Measurements from ENCODE around the gene PPP1CB.
"Not testable (repeated sequence)": the region's sequence is repeated elsewhere in the genome, so short reads cannot be mapped to it uniquely, and the experiment has no call there.

The PPP1CB gene

DNA sequence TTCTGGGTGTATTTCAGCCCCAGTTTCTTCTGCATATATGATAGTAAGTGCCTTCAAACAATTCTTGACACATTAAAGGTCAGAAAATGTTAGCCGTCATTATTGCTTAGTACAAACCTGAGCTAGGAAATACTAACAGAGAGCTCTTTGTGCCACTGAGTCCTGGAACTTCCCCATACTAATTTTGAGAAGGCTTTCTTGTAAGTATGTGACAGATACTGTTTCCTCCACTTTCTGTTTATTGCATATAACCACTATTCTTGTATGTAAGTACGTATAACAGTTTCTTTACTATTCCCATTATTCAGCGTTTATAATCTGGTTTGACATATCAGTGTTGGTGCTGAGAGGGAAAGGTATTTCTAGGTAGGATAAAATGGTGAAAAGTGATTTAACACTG, 9.8 kb downstream of the PPP1CB start:
- DNase-seq (ENCODE audit: insufficient read length) (no peak), FAIRE-seq (no peak)
- no peak for TF ChIP-seq TAF1 (IDR thresholded peaks at IDR 0.05; ENCODE audit: borderline replicate concordance, low read depth, low read length)
- TF ChIP-seq POLR2AphosphoS5 (IDR thresholded peaks at IDR 0.05; ENCODE audit: low read depth, low read length) = no peak
- TF ChIP-seq POLR2A (IDR thresholded peaks at IDR 0.05; ENCODE audit: low read depth, low read length) = no peak

DNA sequence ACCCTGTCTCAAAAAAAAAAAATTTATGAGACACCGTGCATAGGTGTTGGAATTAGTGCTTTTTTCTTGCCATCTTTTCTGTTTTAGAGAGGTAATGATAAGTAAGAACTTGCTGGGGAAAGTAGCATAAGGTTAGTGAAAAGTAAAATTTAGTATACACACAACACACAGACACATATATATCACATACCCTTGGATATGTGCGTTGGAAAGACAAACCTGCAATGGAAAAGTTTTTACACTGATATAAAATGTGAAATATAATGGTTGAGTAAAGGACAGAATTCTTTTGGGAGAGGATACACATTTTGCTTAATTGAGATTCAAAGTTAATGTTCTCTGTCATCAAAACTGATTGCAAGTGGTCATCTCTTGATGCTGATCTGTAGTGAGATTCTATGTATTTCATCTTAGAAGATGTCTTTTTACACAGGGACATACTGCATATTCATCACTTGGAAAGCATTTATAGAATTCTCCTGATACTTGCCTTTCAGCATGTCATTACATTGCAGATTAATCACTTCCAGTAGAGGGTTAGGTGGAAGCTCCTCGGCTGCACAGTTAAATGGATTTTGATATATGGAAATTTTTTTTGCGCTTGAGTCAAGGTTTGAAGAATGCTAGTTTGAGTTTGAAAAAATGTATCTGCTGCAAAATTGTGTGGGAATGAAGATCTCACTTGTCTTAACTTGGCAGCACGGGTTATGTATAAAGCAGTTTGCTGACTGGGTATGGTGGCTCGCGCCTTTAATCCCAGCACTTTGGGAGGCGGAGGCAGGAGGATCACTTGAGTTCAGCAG, 13.5 kb downstream of the PPP1CB start:
- FAIRE-seq = no peak
- TF ChIP-seq POLR2A (IDR thresholded peaks at IDR 0.05; ENCODE audit: low read depth, low read length) (no peak), POLR2AphosphoS5 (IDR thresholded peaks at IDR 0.05; ENCODE audit: low read depth, low read length) (no peak), TAF1 (IDR thresholded peaks at IDR 0.05; ENCODE audit: borderline replicate concordance, low read depth, low read length) (no peak)
- DNase-seq (ENCODE audit: insufficient read length) = no peak

DNA sequence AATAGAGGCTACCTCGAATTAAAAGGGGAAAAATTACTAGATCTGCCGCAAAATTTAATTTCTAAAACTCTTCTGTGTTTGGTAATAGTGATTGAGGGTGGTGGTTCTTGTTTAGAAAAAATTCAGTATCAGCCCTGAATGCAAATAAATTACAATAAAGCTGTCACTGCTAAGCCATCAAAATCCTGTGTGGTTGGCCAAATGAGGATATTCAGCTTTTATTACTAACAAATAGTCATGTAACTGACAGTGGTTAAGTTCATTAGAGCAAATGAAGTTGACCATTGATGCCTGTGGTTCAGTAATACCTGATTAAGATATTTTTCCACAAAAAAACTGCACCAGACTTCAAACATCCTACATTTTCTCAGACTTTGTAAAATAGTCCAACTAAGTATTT, 14.4 kb downstream of the PPP1CB start:
- TF ChIP-seq POLR2A (IDR thresholded peaks at IDR 0.05; ENCODE audit: low read depth, low read length) = no peak
- no peak for TF ChIP-seq POLR2AphosphoS5 (IDR thresholded peaks at IDR 0.05; ENCODE audit: low read depth, low read length)
- no peak for TF ChIP-seq TAF1 (IDR thresholded peaks at IDR 0.05; ENCODE audit: borderline replicate concordance, low read depth, low read length)
- FAIRE-seq = no peak
- DNase-seq (ENCODE audit: insufficient read length) = no peak

DNA sequence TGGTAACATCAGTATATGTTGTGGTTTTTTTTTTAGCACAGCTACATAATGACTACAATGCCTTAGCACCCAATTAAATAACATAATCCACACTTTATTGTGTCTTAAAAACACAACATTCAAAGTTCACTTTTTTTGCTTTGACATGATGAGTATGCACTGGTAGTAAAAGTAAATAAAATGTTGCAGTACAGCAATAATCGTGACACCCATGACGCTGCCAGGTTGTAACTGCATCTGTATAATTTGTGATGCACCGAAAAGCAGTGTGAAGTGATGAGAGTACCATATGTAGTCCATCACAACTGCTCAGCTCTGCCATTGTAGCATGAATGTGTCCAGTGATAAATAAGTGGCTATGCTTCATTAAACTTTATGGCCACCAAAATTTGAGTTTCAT, 15.7 kb downstream of the PPP1CB start:
- no peak for TF ChIP-seq TAF1 (IDR thresholded peaks at IDR 0.05; ENCODE audit: borderline replicate concordance, low read depth, low read length)
- no peak for TF ChIP-seq POLR2AphosphoS5 (IDR thresholded peaks at IDR 0.05; ENCODE audit: low read depth, low read length)
- TF ChIP-seq POLR2A (IDR thresholded peaks at IDR 0.05; ENCODE audit: low read depth, low read length) = no peak
- FAIRE-seq (no peak), DNase-seq (ENCODE audit: insufficient read length) (no peak)

DNA sequence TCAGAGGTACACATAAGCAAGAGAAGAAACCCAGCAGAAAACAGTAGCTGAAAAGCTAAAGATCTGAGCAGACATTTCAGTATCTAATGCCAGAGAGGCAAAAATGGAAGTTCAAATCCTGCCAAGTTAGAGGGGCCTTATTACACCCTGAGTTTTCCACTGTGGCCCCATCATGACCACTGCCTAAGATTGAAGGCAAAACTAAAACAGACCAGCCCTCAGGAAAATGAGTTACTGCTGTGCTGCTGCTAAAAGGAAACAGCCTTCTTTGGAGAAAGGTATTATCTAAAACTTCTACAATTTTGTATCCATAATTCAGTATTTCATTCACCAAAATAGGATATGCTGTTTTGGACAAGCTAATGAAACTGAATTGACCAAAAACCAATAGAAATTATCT, 16.8 kb downstream of the PPP1CB start:
- TF ChIP-seq POLR2A (IDR thresholded peaks at IDR 0.05; ENCODE audit: low read depth, low read length) (no peak), TAF1 (IDR thresholded peaks at IDR 0.05; ENCODE audit: borderline replicate concordance, low read depth, low read length) (no peak), POLR2AphosphoS5 (IDR thresholded peaks at IDR 0.05; ENCODE audit: low read depth, low read length) (no peak)
- DNase-seq (ENCODE audit: insufficient read length) (no peak), FAIRE-seq (no peak)

DNA sequence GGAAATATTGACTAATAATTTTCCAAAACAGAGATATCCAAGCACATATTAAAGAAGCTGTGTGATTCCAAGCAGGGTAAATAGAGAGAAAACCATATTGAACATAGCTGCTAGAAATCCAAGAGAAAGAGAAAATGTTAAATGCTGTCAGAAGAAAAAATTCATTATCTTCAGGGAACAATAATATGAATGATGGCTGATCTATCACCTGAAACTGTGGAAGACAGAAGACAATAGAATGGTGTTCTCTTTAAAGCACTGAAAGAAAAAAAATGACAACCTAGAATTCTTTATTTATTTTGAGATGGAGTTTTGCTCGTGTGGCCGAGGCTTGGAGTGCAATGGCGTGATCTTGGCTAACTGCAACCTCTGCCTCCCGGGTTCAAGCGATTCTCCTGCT, 17.3 kb downstream of the PPP1CB start:
- TF ChIP-seq TAF1 (IDR thresholded peaks at IDR 0.05; ENCODE audit: borderline replicate concordance, low read depth, low read length) (no peak), POLR2A (IDR thresholded peaks at IDR 0.05; ENCODE audit: low read depth, low read length) (no peak), POLR2AphosphoS5 (IDR thresholded peaks at IDR 0.05; ENCODE audit: low read depth, low read length) (no peak)
- no peak for DNase-seq (ENCODE audit: insufficient read length)
- FAIRE-seq = no peak

DNA sequence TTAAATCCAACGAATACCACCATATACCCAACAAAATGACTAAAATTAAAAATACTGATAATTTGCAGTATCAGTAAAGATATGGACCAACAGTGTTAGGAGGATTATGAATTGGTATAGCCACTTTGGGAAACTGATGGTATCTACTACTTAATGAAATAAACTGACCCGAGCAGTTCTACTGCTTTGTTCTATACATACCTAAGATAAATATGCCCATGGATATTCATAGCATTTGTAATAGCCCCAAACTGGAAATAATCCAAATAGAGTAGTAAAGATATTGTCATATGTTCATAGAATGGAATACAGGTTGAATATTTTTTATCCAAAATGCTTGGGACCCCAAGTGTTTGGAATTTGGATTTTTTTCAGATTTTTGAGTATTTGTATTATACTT, 20.7 kb downstream of the PPP1CB start:
- FAIRE-seq (no peak), DNase-seq (ENCODE audit: insufficient read length) (no peak)
- TF ChIP-seq POLR2AphosphoS5 (IDR thresholded peaks at IDR 0.05; ENCODE audit: low read depth, low read length) (no peak), POLR2A (IDR thresholded peaks at IDR 0.05; ENCODE audit: low read depth, low read length) (no peak), TAF1 (IDR thresholded peaks at IDR 0.05; ENCODE audit: borderline replicate concordance, low read depth, low read length) (no peak)

DNA sequence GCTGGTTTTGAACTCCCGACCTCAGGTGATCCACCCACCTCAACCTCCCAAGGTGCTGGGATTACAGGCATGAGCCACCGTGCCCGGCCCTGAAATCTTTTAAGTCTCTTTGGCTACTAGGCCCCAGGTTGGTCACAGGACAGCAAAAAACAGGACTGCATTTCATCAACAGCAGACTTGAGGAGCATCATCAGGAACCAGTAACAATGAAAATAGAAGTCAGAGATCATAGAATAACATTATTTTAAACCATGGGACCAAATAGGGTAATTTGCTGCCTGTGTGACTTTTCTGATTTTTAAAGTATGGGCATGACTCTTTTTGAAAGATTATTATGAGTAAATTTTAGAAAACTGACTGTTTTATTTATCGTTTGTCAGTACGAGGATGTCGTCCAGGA, 24.8 kb downstream of the PPP1CB start:
- no peak for TF ChIP-seq POLR2AphosphoS5 (IDR thresholded peaks at IDR 0.05; ENCODE audit: low read depth, low read length)
- no peak for TF ChIP-seq TAF1 (IDR thresholded peaks at IDR 0.05; ENCODE audit: borderline replicate concordance, low read depth, low read length)
- no peak for TF ChIP-seq POLR2A (IDR thresholded peaks at IDR 0.05; ENCODE audit: low read depth, low read length)
- DNase-seq (ENCODE audit: insufficient read length) = no peak
- FAIRE-seq = no peak

DNA sequence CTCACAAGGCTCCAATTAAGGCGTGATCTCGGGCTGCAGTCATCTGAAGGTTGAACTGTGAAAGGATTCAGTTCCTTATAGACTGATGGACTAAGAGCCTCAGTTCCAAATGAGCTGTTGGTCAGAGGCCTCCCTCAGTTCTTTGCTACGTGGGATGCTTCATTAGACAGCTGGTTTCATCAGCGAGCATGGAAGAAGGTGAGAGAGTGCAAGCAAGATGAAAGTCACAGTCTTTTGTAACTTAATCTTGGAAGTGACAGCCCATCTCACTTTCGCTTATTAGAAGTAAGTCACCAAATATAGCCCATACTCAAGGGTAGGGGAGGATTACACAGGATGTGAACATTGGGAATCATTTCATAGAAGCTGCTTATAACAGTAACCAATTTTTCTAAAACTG, 26.8 kb downstream of the PPP1CB start:
- TF ChIP-seq TAF1 (IDR thresholded peaks at IDR 0.05; ENCODE audit: borderline replicate concordance, low read depth, low read length) (no peak), POLR2A (IDR thresholded peaks at IDR 0.05; ENCODE audit: low read depth, low read length) (no peak), POLR2AphosphoS5 (IDR thresholded peaks at IDR 0.05; ENCODE audit: low read depth, low read length) (no peak)
- no peak for DNase-seq (ENCODE audit: insufficient read length)
- FAIRE-seq = no peak

DNA sequence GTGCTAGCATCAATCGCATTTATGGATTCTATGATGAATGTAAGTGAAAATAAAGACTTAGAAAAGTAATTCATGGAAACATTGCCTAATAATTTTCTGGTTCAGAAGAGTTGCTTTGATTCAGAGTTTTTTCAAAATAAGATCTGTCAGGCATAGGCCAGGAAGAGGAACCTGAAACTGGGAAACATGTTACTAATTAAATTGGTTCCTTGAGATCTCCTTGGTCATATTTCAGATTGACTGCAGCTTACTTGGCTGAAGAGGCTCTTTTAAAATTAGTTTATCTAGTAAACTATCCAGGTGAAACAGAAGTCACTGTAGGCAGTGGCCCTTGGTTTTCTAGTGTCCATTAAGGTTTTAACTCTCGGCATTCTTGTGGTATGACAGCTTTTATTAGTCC, 27.4 kb downstream of the PPP1CB start:
- DNase-seq (ENCODE audit: insufficient read length) = no peak
- FAIRE-seq = no peak
- no peak for TF ChIP-seq POLR2AphosphoS5 (IDR thresholded peaks at IDR 0.05; ENCODE audit: low read depth, low read length)
- TF ChIP-seq TAF1 (IDR thresholded peaks at IDR 0.05; ENCODE audit: borderline replicate concordance, low read depth, low read length) = no peak
- TF ChIP-seq POLR2A (IDR thresholded peaks at IDR 0.05; ENCODE audit: low read depth, low read length) = no peak

DNA sequence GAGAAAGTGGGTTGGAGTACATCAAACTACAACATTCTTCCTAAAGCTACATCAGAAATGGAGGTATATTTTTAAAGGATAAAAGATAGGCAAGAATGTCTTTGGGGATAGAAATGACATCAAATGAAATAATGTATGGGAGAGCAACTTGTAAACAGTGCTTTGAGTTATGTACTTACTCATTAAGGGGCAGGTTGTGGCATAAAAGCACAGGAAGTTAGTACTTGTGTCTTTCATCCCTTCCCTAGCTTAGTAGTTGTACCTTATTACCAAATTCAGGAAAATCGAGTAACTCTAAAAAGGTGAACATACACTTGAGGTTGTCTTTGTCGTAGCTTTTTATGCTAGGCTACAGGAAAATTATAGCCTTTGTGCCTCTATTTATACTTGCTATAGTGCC, 28.9 kb downstream of the PPP1CB start:
- TF ChIP-seq POLR2A (IDR thresholded peaks at IDR 0.05; ENCODE audit: low read depth, low read length) = no peak
- TF ChIP-seq POLR2AphosphoS5 (IDR thresholded peaks at IDR 0.05; ENCODE audit: low read depth, low read length) = no peak
- no peak for TF ChIP-seq TAF1 (IDR thresholded peaks at IDR 0.05; ENCODE audit: borderline replicate concordance, low read depth, low read length)
- no peak for DNase-seq (ENCODE audit: insufficient read length)
- FAIRE-seq = no peak

DNA sequence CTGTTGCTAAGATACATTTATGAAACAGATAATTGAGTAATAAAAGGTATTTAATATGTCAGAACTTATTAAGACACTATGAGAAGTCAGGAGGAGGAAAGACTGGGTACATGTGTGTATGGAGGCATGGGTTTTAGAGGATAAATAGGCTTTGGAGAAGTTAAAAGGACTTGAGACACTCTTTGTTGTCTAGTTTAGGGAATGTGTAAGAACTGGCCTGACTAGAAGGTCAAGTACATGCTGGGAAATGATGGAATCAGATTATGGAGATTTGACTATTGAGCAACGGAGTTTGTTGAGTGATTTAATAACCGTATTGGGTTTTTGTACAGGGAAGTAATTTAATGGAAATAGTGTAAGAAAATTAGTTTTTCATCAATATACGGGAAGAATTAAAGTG, 30.8 kb downstream of the PPP1CB start:
- FAIRE-seq (no peak), DNase-seq (ENCODE audit: insufficient read length) (no peak)
- TF ChIP-seq POLR2AphosphoS5 (IDR thresholded peaks at IDR 0.05; ENCODE audit: low read depth, low read length) (no peak), TAF1 (IDR thresholded peaks at IDR 0.05; ENCODE audit: borderline replicate concordance, low read depth, low read length) (no peak), POLR2A (IDR thresholded peaks at IDR 0.05; ENCODE audit: low read depth, low read length) (no peak)

DNA sequence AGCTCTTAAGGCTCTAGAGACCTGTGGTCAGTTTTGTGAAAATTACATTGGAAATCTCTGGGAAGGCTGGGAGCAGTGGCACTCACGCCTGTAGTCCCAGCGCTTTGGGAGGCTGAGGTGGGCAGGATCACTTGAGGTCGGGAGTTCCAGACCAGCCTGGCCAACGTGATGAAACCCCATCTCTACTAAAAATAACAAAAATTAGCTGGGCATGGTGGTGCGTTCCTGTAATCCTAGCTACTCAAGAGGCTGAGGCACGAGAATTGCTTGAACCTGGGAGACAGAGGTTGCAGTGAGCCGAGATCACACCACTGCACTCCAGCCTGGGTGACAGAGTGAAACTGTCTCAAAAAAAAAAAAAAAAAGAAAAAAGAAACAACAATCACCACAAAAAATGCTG, 32.9 kb downstream of the PPP1CB start:
- not testable (repeated sequence) for FAIRE-seq; DNase-seq (ENCODE audit: insufficient read length)

Data from GM12892 (cell line).